GM19463 (cell line): ENCODE data around the gene TNFSF13.

Source experiments
- ATAC-seq: cut with Tn5 transposase; IDR thresholded peaks from one replicate; pipeline ENCODE4 v1.9.1; 2021; ENCODE audit warnings: mild to moderate bottlenecking, moderate library complexity; ENCODE audit not compliant: unreplicated experiment

The TNFSF13 gene

GRCh38 chr17:7558544-7559319, at the start of gene TNFSF13:
Gene TNFSF13 (plus strand): TSS chr17:7558750. CDS start chr17:7559040, 290 bp downstream.
- ATAC-seq = no peak

GRCh38 chr17:7508846-7509245, 49.7 kb upstream of the TNFSF13 start:
- no peak for ATAC-seq

GRCh38 chr17:7509937-7510336, 48.6 kb upstream of the TNFSF13 start:
- ATAC-seq = no peak

GRCh38 chr17:7511108-7511507, 47.4 kb upstream of the TNFSF13 start:
- ATAC-seq = no peak

GRCh38 chr17:7512105-7512504, 46.4 kb upstream of the TNFSF13 start:
- no peak for ATAC-seq

GRCh38 chr17:7512824-7513540, 45.6 kb upstream of the TNFSF13 start:
- ATAC-seq = no peak

GRCh38 chr17:7513850-7514419, 44.6 kb upstream of the TNFSF13 start:
- no peak for ATAC-seq

GRCh38 chr17:7515911-7516610, 42.5 kb upstream of the TNFSF13 start:
- ATAC-seq = no peak

GRCh38 chr17:7523033-7523432, 35.5 kb upstream of the TNFSF13 start:
- no peak for ATAC-seq

- no peak for ATAC-seq
These were observed 29.7 kb upstream of the TNFSF13 start for GRCh38 chr17:7528842-7529241.

- ATAC-seq = no peak
These were observed 28.3 kb upstream of the TNFSF13 start for GRCh38 chr17:7530023-7530900.

GRCh38 chr17:7538050-7538449, 20.5 kb upstream of the TNFSF13 start:
- ATAC-seq = no peak

GRCh38 chr17:7538891-7539545, 19.5 kb upstream of the TNFSF13 start:
- ATAC-seq = no peak

GRCh38 chr17:7541074-7541621, 17.4 kb upstream of the TNFSF13 start:
- no peak for ATAC-seq

- ATAC-seq = no peak
These were observed 13.6 kb upstream of the TNFSF13 start for GRCh38 chr17:7544911-7545310.

- ATAC-seq = no peak
These were observed 9.8 kb upstream of the TNFSF13 start, which contains the start of gene TNFSF12 for GRCh38 chr17:7548585-7549400. Gene TNFSF12 (plus strand): TSS chr17:7549058. CDS start chr17:7549154, 96 bp downstream.

- no peak for ATAC-seq
These were observed 9.0 kb upstream of the TNFSF13 start for GRCh38 chr17:7549401-7550055.

- no peak for ATAC-seq
These were observed 8.2 kb upstream of the TNFSF13 start for GRCh38 chr17:7550344-7550743.
